HEK293 (cell line): ENCODE results near the gene CFAP97D2.

Experiments
- CTCF ChIA-PET: fragments of 350-600 bp; formaldehyde crosslinking; extraction: SDS; loops from one replicate; lab custom pipeline; 2021; ENCODE audit warnings: antibody characterized with exemption; lab: Yijun Ruan, JAX
- POLR2A ChIA-PET: fragments of 300-600 bp; formaldehyde crosslinking; extraction: SDS; loops from one replicate; lab custom pipeline; 2020; ENCODE audit warnings: antibody characterized with exemption, inconsistent platforms; lab: Yijun Ruan, JAX
- H3K27ac ChIP-seq: fragments of 200-500 bp; sonication (Bioruptor generic); 2 replicates; pipeline ENCODE4 v1.5.1; 2014; ENCODE audit warnings: low read depth, low read length, control low read depth, inconsistent platforms; ENCODE audit errors: extremely low read depth
- H3K36me3 ChIP-seq, 2 experiments: fragments of 200-500 bp in 1 of 2; sonication (Bioruptor generic) in 1 of 2; 1 replicate in 1 of 2; 2 replicates in 1 of 2; pipeline ENCODE4 v1.5.1; 2014 to 2017; ENCODE audit warnings: inconsistent platforms in 2 of 2, low read length in 2 of 2; ENCODE audit not compliant: control insufficient read depth in 2 of 2, insufficient read depth in 1 of 2
- H3K4me1 ChIP-seq: fragments of 200-500 bp; sonication (Bioruptor generic); 2 replicates; pipeline ENCODE4 v1.5.1; 2014; ENCODE audit warnings: mild to moderate bottlenecking, low read length, inconsistent platforms; ENCODE audit not compliant: control insufficient read depth, insufficient read depth
- H3K4me3 ChIP-seq: 2 replicates; pipeline ENCODE4 v1.5.1; 2011; ENCODE audit warnings: low read depth, mild to moderate bottlenecking, control low read depth, low read length, moderate library complexity
- H3K9me3 ChIP-seq: fragments of 200-500 bp; sonication (Bioruptor generic); 2 replicates; pipeline ENCODE4 v1.5.1; 2014; ENCODE audit warnings: low read depth, low read length, inconsistent platforms; ENCODE audit not compliant: control insufficient read depth, insufficient read depth
- ELK4 ChIP-seq: IDR thresholded peaks from 2 replicates; pipeline ENCODE4 v1.6.1; 2011; ENCODE audit warnings: mild to moderate bottlenecking, low read depth, low read length, borderline replicate concordance
- KLF10 ChIP-seq: fragments of 450-650 bp; IDR thresholded peaks from 2 replicates; pipeline ENCODE4 v1.5.1; 2018; ENCODE audit warnings: missing biosample characterization, mild to moderate bottlenecking, missing genetic modification characterization
- PRDM1 ChIP-seq: fragments of 450-650 bp; formaldehyde crosslinking; IDR thresholded peaks from 2 replicates; pipeline ENCODE4; 2016; ENCODE audit warnings: missing biosample characterization, missing genetic modification characterization
- SP2 ChIP-seq: fragments of 450-650 bp; formaldehyde crosslinking; IDR thresholded peaks from 2 replicates; pipeline ENCODE4 v1.5.1; 2016; ENCODE audit warnings: missing biosample characterization, missing genetic modification characterization
- SP3 ChIP-seq: fragments of 450-650 bp; formaldehyde crosslinking; IDR thresholded peaks from 2 replicates; pipeline ENCODE4 v1.5.1; 2016; ENCODE audit warnings: missing biosample characterization, missing genetic modification characterization
- TCF7L2 ChIP-seq: IDR thresholded peaks from 2 replicates; pipeline ENCODE4 v1.6.1; 2011; ENCODE audit warnings: low read depth, mild to moderate bottlenecking, inconsistent platforms, low read length, moderate library complexity, borderline replicate concordance
- ZBTB48 ChIP-seq: fragments of 450-650 bp; formaldehyde crosslinking; IDR thresholded peaks from 2 replicates; pipeline ENCODE4 v1.5.1; 2016; ENCODE audit warnings: missing biosample characterization, missing genetic modification characterization
- ZNF114 ChIP-seq: fragments of 450-650 bp; formaldehyde crosslinking; IDR thresholded peaks from 2 replicates; pipeline ENCODE4 v1.5.0; 2017; ENCODE audit warnings: missing biosample characterization, missing genetic modification characterization
- ZNF132 ChIP-seq: fragments of 450-650 bp; formaldehyde crosslinking; IDR thresholded peaks from 2 replicates; pipeline ENCODE4 v1.5.1; 2017; ENCODE audit warnings: missing biosample characterization, missing genetic modification characterization, borderline replicate concordance
- ZNF223 ChIP-seq: fragments of 450-650 bp; formaldehyde crosslinking; IDR thresholded peaks from 2 replicates; pipeline ENCODE4 v1.5.1; 2016; ENCODE audit warnings: missing biosample characterization, missing genetic modification characterization
- ZNF48 ChIP-seq: fragments of 450-650 bp; formaldehyde crosslinking; IDR thresholded peaks from 2 replicates; pipeline ENCODE4 v1.5.1; 2016; ENCODE audit warnings: missing biosample characterization, missing genetic modification characterization
- ZNF544 ChIP-seq: fragments of 450-650 bp; formaldehyde crosslinking; IDR thresholded peaks from 2 replicates; pipeline ENCODE4 v1.5.0; 2017; ENCODE audit warnings: missing biosample characterization, missing genetic modification characterization
- ZNF580 ChIP-seq: fragments of 450-650 bp; formaldehyde crosslinking; IDR thresholded peaks from 2 replicates; pipeline ENCODE4 v1.5.1; 2016; ENCODE audit warnings: missing biosample characterization, missing genetic modification characterization
- ZNF585B ChIP-seq: fragments of 450-650 bp; formaldehyde crosslinking; IDR thresholded peaks from 2 replicates; pipeline ENCODE4 v1.5.1; 2016; ENCODE audit warnings: missing biosample characterization, missing genetic modification characterization
- ZNF596 ChIP-seq: fragments of 450-650 bp; IDR thresholded peaks from 2 replicates; pipeline ENCODE4 v1.5.0; 2018; ENCODE audit warnings: missing biosample characterization, mild to moderate bottlenecking, missing genetic modification characterization, moderate library complexity
- ZNF610 ChIP-seq: fragments of 450-650 bp; formaldehyde crosslinking; IDR thresholded peaks from 2 replicates; pipeline ENCODE4 v1.5.1; 2016; ENCODE audit warnings: missing biosample characterization, missing genetic modification characterization, borderline replicate concordance
- ZNF701 ChIP-seq: fragments of 450-650 bp; formaldehyde crosslinking; IDR thresholded peaks from 2 replicates; pipeline ENCODE4 v1.5.1; 2016; ENCODE audit warnings: missing biosample characterization, missing genetic modification characterization
- ZNF791 ChIP-seq: fragments of 450-650 bp; formaldehyde crosslinking; IDR thresholded peaks from 2 replicates; pipeline ENCODE4 v1.5.1; 2016; ENCODE audit warnings: missing biosample characterization, missing genetic modification characterization
- TF ChIP-seq, protein P1 (sequence below): fragments of 450-650 bp; formaldehyde crosslinking; IDR thresholded peaks from 2 replicates; pipeline ENCODE4 v1.5.1; 2016; ENCODE audit warnings: missing biosample characterization, missing genetic modification characterization
- TF ChIP-seq, protein P2 (sequence below): fragments of 450-650 bp; formaldehyde crosslinking; IDR thresholded peaks from 2 replicates; pipeline ENCODE4 v1.5.1; 2017; ENCODE audit warnings: missing biosample characterization, missing genetic modification characterization

The CFAP97D2 gene

GRCh38 chr13:114194853-114195252 is 15.8 kb downstream of the CFAP97D2 start:
- Histone ChIP-seq H3K4me3 (no peak overlapping the region), H3K36me3 (no peaks in the 10 kb centered on the region), H3K9me3 (no peaks in the 10 kb centered on the region), H3K4me1 (no peaks in the 10 kb centered on the region), H3K27ac (no peak overlapping the region)
- ChIA-PET CTCF (no interaction called here), POLR2A (no interaction called here)
- TF ChIP-seq KLF10 (tag by site-specific recombination), result no peak

DNA sequence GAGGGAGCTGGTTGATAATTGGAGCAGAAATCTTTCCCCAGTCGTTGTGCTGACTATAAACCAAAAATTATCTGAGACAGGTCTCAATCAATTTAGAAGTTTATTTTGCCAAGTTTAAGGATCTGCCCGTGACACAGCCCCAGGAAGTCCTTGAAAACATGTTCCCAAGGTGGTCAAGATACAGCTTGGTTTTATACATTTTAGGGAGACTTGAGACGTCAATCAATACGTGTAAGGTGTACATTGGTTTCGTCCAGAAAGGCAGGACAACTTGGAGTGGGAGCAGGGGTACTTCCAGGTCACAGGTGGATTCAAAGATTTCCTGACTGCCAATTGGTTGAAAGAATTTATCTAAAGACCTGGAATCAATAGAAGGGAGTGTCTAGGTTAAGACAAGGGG is 17.6 kb downstream of the CFAP97D2 start:
- ChIA-PET CTCF (interaction anchor here (0.7 kb wide), 1 partner anchor 234 kb away, joined by 3 read pairs; no protein-coding TSS in a partner anchor), POLR2A (no interaction called here)
- Histone ChIP-seq H3K4me3 (no peak overlapping the region), H3K27ac (no peak overlapping the region), H3K9me3 (no peaks in the 10 kb centered on the region), H3K36me3 (no peaks in the 10 kb centered on the region), H3K4me1 (no peaks in the 10 kb centered on the region)
- TF ChIP-seq ZNF596, result no peak
- TF ChIP-seq SP3, result no peak
- no peak for TF ChIP-seq ELK4
- no peak for TF ChIP-seq ZBTB48 (tag by site-specific recombination)
- TF ChIP-seq SP2 (tag by site-specific recombination), result no peak
- TF ChIP-seq, protein P1, sequence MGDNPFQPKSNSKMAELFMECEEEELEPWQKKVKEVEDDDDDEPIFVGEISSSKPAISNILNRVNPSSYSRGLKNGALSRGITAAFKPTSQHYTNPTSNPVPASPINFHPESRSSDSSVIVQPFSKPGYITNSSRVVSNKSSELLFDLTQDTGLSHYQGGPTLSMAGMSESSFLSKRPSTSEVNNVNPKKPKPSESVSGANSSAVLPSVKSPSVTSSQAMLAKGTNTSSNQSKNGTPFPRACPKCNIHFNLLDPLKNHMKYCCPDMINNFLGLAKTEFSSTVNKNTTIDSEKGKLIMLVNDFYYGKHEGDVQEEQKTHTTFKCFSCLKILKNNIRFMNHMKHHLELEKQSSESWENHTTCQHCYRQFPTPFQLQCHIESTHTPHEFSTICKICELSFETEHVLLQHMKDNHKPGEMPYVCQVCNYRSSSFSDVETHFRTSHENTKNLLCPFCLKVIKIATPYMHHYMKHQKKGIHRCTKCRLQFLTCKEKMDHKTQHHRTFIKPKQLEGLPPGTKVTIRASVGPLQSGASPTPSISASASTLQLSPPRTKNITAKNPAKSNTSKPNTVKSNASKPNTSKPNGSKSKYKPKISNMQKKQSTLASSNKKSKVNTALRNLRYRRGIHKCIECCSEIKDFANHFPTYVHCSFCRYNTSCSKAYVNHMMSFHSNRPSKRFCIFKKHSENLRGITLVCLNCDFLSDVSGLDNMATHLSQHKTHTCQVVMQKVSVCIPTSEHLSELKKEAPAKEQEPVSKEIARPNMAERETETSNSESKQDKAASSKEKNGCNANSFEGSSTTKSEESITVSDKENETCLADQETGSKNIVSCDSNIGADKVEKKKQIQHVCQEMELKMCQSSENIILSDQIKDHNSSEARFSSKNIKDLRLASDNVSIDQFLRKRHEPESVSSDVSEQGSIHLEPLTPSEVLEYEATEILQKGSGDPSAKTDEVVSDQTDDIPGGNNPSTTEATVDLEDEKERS (tag by site-specific recombination), result no peak
- TF ChIP-seq TCF7L2, result no peak
- TF ChIP-seq, protein P2, sequence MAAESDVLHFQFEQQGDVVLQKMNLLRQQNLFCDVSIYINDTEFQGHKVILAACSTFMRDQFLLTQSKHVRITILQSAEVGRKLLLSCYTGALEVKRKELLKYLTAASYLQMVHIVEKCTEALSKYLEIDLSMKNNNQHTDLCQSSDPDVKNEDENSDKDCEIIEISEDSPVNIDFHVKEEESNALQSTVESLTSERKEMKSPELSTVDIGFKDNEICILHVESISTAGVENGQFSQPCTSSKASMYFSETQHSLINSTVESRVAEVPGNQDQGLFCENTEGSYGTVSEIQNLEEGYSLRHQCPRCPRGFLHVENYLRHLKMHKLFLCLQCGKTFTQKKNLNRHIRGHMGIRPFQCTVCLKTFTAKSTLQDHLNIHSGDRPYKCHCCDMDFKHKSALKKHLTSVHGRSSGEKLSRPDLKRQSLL (tag by site-specific recombination), result no peak
- TF ChIP-seq ZNF585B (tag by site-specific recombination), result no peak
- TF ChIP-seq ZNF114, result no peak
- no peak for TF ChIP-seq ZNF544 (tag by site-specific recombination)
- no peak for TF ChIP-seq ZNF580 (tag by site-specific recombination)
- TF ChIP-seq ZNF48, result no peak
- TF ChIP-seq ZNF701, result no peak
- no peak for TF ChIP-seq PRDM1 (tag by site-specific recombination)
- TF ChIP-seq ZNF791 (tag by site-specific recombination), result no peak
- no peak for TF ChIP-seq ZNF223 (tag by site-specific recombination)
- no peak for TF ChIP-seq ZNF132 (tag by site-specific recombination)
- no peak for TF ChIP-seq ZNF610 (tag by site-specific recombination)
